Nephron (organoid): ENCODE data around the gene ASF1A.
"Not testable (repeated sequence)": the region's sequence is repeated elsewhere in the genome, so short reads cannot be mapped to it uniquely, and the experiment has no call there.

Source experiments
- H3K27ac Mint-ChIP-seq, 3 experiments: 2 replicates each; pipeline ENCODE4 v1.8.0; 2020; ENCODE audit warnings: mixed read lengths in 3 of 3, mild to moderate bottlenecking in 2 of 3, moderate library complexity in 1 of 3
- H3K27me3 Mint-ChIP-seq: 2 replicates; pipeline ENCODE4 v1.8.0; 2021; ENCODE audit warnings: low read depth, mild to moderate bottlenecking, moderate library complexity, mixed read lengths
- H3K36me3 Mint-ChIP-seq: 2 replicates; pipeline ENCODE4 v1.8.0; 2020; ENCODE audit warnings: low read depth, mixed read lengths
- H3K4me1 Mint-ChIP-seq: 2 replicates; pipeline ENCODE4 v1.8.0; 2020; ENCODE audit warnings: mixed read lengths
- H3K4me3 Mint-ChIP-seq, 3 experiments: 2 replicates each; pipeline ENCODE4 v1.8.0; 2020; ENCODE audit warnings: mild to moderate bottlenecking in 3 of 3, mixed read lengths in 3 of 3, moderate library complexity in 2 of 3
- H3K9me3 Mint-ChIP-seq: 2 replicates; pipeline ENCODE4 v1.8.0; 2020; ENCODE audit warnings: mixed read lengths
- TF ChIP-seq, protein P1 (sequence below), 3 experiments: fragments of 200-600 bp; sonication (generic); IDR thresholded peaks; one replicate each; pipeline ENCODE4 v1.5.0; 2021; ENCODE audit warnings: antibody characterized with exemption in 3 of 3; ENCODE audit not compliant: unreplicated experiment in 3 of 3

ASF1A gene

DNA sequence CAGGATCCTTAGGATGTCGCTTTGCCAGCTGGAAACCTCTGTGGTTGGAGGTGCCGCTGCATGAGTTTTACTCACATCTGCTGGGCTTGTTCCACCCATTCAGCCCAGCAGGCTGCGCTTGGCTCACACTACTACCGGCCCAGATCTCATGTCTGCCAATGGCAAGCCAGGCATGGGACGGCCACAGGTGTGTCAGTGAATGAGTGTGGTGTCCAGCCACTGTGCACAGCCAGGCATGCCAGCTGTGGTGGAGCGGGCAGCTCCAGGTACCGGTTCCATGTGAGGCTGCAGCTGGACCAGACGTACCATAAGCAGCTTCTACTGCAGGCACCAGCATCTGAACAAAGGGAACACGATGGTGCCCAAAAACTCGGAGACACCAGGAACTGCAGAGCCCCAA, 33.1 kb upstream of the ASF1A start:
- Mint-ChIP-seq H3K4me1 (no peaks in the 10 kb centered on the region), H3K4me3 (no peak overlapping the region), H3K27me3 (no peaks in the 10 kb centered on the region), H3K27ac (no peak overlapping the region), H3K36me3 (peaks cover 22% of the 10 kb centered on the region), H3K9me3 (peaks cover 18% of the 10 kb centered on the region)
- TF ChIP-seq, protein P1, sequence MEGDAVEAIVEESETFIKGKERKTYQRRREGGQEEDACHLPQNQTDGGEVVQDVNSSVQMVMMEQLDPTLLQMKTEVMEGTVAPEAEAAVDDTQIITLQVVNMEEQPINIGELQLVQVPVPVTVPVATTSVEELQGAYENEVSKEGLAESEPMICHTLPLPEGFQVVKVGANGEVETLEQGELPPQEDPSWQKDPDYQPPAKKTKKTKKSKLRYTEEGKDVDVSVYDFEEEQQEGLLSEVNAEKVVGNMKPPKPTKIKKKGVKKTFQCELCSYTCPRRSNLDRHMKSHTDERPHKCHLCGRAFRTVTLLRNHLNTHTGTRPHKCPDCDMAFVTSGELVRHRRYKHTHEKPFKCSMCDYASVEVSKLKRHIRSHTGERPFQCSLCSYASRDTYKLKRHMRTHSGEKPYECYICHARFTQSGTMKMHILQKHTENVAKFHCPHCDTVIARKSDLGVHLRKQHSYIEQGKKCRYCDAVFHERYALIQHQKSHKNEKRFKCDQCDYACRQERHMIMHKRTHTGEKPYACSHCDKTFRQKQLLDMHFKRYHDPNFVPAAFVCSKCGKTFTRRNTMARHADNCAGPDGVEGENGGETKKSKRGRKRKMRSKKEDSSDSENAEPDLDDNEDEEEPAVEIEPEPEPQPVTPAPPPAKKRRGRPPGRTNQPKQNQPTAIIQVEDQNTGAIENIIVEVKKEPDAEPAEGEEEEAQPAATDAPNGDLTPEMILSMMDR (IDR thresholded peaks at IDR 0.05; ENCODE audit: unreplicated experiment in 3 of 3), result no peak

DNA sequence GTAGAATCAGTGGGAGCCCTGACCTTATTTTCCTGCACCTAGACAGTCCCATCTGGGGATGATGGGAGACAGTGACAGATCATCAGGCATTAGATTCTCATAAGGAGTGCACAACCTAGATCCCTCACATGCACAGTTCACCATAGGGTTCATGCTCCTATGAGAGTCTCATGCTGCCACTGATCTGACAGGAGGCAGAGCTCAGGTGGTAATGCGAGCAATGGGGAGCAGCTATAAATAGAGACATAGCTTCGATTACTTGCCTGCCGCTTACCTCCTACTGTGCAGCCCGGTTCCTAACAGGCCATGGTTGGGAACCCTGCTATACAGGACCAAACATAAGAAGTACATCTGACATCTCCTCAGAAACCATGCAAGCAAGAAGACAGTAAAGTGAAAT, 31.5 kb upstream of the ASF1A start:
- Mint-ChIP-seq H3K4me3 (no peak overlapping the region), H3K27me3 (no peaks in the 10 kb centered on the region), H3K36me3 (peaks cover 29% of the 10 kb centered on the region), H3K27ac (no peak overlapping the region), H3K4me1 (no peaks in the 10 kb centered on the region), H3K9me3 (peaks cover 28% of the 10 kb centered on the region)
- TF ChIP-seq, protein P1 (IDR thresholded peaks at IDR 0.05; ENCODE audit: unreplicated experiment in 3 of 3), result no peak

DNA sequence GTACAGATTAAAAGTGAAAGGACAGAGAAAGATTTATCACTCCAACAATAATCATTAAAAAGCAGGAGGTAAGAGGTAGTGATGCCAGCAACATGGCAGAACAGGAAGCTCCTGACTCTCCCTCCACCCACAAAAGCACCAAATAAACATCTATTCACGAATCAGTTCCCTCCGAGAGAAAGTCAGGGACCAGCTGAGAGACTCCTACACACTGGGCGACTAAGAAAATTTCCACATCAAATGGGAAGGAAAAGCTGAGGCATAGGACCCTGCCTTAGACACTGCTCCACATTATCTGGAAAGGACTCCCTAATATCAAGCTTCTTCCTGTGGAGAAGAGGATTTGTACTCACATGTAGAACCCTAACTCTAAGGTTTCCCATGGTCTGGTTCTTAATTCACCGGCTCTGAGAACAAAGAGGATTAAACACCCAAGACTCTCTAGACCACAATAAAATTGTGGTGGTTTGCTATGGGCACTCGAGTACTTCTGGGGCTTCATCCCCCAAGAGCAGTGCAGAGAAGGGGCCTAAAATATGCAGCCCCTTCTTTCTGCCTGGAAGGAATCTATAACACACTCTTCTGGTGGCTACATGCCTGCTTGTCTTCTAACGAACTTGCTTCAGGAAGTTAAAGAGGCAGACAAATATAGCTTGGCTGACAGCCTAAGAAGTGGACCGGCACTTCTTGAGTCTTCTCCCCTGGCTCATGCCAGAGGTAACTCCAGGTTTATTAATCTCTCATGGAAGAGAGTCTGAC, 29.4 kb upstream of the ASF1A start:
- Mint-ChIP-seq H3K9me3 (peaks cover 31% of the 10 kb centered on the region), H3K27me3 (no peaks in the 10 kb centered on the region), H3K27ac (peak overlapping the region in 2 of 3 experiments; percentile 9 to 28), H3K36me3 (peaks cover 31% of the 10 kb centered on the region), H3K4me1 (no peaks in the 10 kb centered on the region), H3K4me3 (no peak overlapping the region)
- TF ChIP-seq, protein P1 (IDR thresholded peaks at IDR 0.05; ENCODE audit: unreplicated experiment in 3 of 3), result no peak

DNA sequence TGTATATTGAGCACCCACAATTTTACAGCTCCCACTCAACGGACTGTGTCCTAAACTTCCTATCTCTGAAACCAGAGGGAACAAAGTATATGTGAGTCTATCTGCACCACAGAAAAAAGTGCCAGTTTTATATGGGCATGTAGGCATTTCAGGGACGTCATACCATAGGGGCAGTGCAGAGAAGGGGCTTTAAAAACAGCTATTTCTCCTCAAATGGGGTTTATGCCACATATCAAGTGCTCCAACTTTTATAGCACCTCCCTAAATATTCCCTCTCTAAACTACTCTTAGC, 28.9 kb upstream of the ASF1A start:
- Mint-ChIP-seq H3K4me3 (no peak overlapping the region), H3K27ac (peak overlapping the region in 2 of 3 experiments; percentile 9 to 28), H3K4me1 (no peaks in the 10 kb centered on the region), H3K36me3 (peaks cover 33% of the 10 kb centered on the region), H3K9me3 (peaks cover 36% of the 10 kb centered on the region), H3K27me3 (no peaks in the 10 kb centered on the region)
- TF ChIP-seq, protein P1 (IDR thresholded peaks at IDR 0.05; ENCODE audit: unreplicated experiment in 3 of 3), result no peak

DNA sequence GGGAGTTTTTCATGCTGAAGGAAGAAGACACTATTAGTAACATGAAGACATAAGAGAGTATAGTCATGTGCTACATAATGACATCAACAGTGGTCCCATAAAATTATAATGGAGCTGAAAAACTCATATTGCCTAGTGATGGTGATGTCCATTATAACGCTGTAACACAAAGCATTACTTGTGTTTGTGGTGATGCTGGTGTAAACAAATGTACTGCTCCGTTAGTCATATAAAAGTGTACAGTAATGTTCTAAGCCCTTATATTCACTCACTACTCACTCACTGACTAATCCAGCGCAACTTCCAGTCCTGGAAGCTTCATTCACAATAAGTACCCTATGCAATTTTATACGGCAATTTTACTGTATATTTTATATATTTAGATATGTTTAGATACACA, 26.8 kb upstream of the ASF1A start:
- H3K4me1 Mint-ChIP-seq, result no peaks in the 10 kb centered on the region

DNA sequence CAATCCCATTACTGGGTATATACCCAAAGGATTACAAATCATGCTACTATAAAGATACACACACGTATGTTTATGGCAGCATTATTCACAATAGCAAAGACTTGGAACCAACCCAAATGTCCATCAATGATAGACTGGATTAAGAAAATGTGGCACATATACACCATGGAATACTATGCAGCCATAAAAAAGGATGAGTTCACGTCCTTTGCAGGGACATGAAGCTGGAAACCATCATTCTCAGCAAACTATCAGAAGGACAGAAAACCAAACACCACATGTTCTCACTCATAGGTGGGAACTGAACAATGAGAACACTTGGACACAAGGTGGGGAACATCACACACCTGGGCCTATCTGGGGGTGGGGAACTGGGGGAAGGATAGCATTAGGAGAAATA, 25.1 kb upstream of the ASF1A start:
- H3K27ac Mint-ChIP-seq, H3K4me3 Mint-ChIP-seq, H3K4me1 Mint-ChIP-seq, H3K27me3 Mint-ChIP-seq: not testable (repeated sequence)
- Mint-ChIP-seq H3K36me3 (peaks cover 38% of the 10 kb centered on the region), H3K9me3 (peaks cover 30% of the 10 kb centered on the region)

More for the DNA sequence above, 26.8 kb upstream of the ASF1A start:
- H3K27ac Mint-ChIP-seq, result no peak overlapping the region
- peaks cover 44% of the 10 kb centered on the region for H3K36me3 Mint-ChIP-seq
- TF ChIP-seq, protein P1 (IDR thresholded peaks at IDR 0.05; ENCODE audit: unreplicated experiment in 3 of 3), result no peak
- H3K9me3 Mint-ChIP-seq, result peaks cover 38% of the 10 kb centered on the region
- no peaks in the 10 kb centered on the region for H3K27me3 Mint-ChIP-seq
- H3K4me3 Mint-ChIP-seq, result no peak overlapping the region
